Lung (tissue), 12 donors: ENCODE data around the gene ZBED4. TPM values are rescaled to one million over a fixed set of nuclear protein-coding genes. Genes with fewer than 3 reads are reported as not detected.

Experiments
- ATAC-seq: fragments of 200-7000 bp; cut with Tn5 transposase; one replicate; pipeline ENCODE4 v1.9.1; 2020; ENCODE audit warnings: moderate number of reproducible peaks; ENCODE audit not compliant: insufficient read depth, low FRiP score
- DNase-seq, 3 donors: peaks; one replicate each; pipeline ENCODE4 v3.0.0-alpha.2; 2013 to 2017
- H3K27ac ChIP-seq, 2 donors: one replicate each; pipeline ENCODE4 v1.5.1; 2013; ENCODE audit warnings: mild to moderate bottlenecking in 2 of 2, moderate library complexity in 2 of 2, control low read depth in 1 of 2, inconsistent platforms in 1 of 2, low read depth in 1 of 2, low read length in 1 of 2
- H3K27me3 ChIP-seq, 3 donors: one replicate each; pipeline ENCODE4 v1.5.1; 2013; ENCODE audit warnings: low read length in 2 of 3; ENCODE audit not compliant: control insufficient read depth in 3 of 3, insufficient read depth in 3 of 3
- H3K36me3 ChIP-seq, 4 donors: one replicate each; pipeline ENCODE4 v1.5.1; 2013; ENCODE audit warnings: low read length in 4 of 4, mild to moderate bottlenecking in 1 of 4, moderate library complexity in 1 of 4; ENCODE audit not compliant: control insufficient read depth in 4 of 4, insufficient read depth in 4 of 4
- H3K4me1 ChIP-seq, 5 donors: one replicate each; pipeline ENCODE4 v1.5.1; 2013; ENCODE audit warnings: low read length in 5 of 5, mild to moderate bottlenecking in 2 of 5, moderate library complexity in 1 of 5; ENCODE audit not compliant: control insufficient read depth in 5 of 5, insufficient read depth in 5 of 5
- H3K4me3 ChIP-seq: one replicate; pipeline ENCODE4 v1.5.1; 2013; ENCODE audit warnings: mild to moderate bottlenecking, control low read depth, moderate library complexity
- H3K9ac ChIP-seq, 2 donors: one replicate each; pipeline ENCODE4 v1.5.1; 2013; ENCODE audit warnings: low read length in 2 of 2, control low read depth in 1 of 2; ENCODE audit not compliant: insufficient read depth in 1 of 2
- H3K9me3 ChIP-seq, 4 donors: one replicate each; pipeline ENCODE4 v1.5.1; 2013; ENCODE audit warnings: low read length in 3 of 4, mild to moderate bottlenecking in 1 of 4, moderate library complexity in 1 of 4; ENCODE audit not compliant: control insufficient read depth in 4 of 4, insufficient read depth in 3 of 4
- CTCF ChIP-seq: IDR thresholded peaks from 2 replicates; pipeline ENCODE4 v1.5.1; 2012; ENCODE audit warnings: mild to moderate bottlenecking; ENCODE audit errors: control extremely low read depth, extremely low read depth
- WGBS, 2 donors: extraction: QIAGEN DNeasy Blood & Tissue Kit; methylation state at CpG; one replicate each; pipeline ENCODE4 v1.1.7; 2013; 5-methylcytosine and 5-hydroxymethylcytosine counted together
- polyA plus RNA-seq, 2 donors: library from polyadenylated mRNA; stranded (reverse); fragments of 200-250 nt; gene quantifications; one replicate each; pipeline ENCODE4 v1.2.1, GENCODE V29; 2013
- total RNA-seq, 2 donors: library from RNA; depleted of rRNA in 1 of 2; stranded (reverse); fragments of >200 nt in 1 of 2; gene quantifications; one replicate each; pipeline ENCODE4 v1.2.1, GENCODE V29; 2014 to 2021
- donor health status: control.
- donor health status: control.
- donor health status: Bipolar disorder and iron deficiency.
- donor health status: healthy.
- donor health status: DM: yes; HTN: yes; CAD: no.

ZBED4 gene
- total and polyA plus RNA-seq, 4 donors, result 3.9 to 13.2 (median 9.1) TPM

- peak; percentile 28 for ATAC-seq
- no peak overlapping the region for H3K9ac ChIP-seq
- peak; percentile 64 to 80 (median 70) for DNase-seq
- no peaks in the 10 kb centered on the region for H3K9me3 ChIP-seq
- peaks cover 0 to 10% (median 0%) of the 10 kb centered on the region in 5 donors for H3K4me1 ChIP-seq
- H3K27ac ChIP-seq, result peak overlapping the region in 1 of 2 donors; percentile 58
- no peak overlapping the region for H3K4me3 ChIP-seq
- peaks cover 0 to 3% (median 0%) of the 10 kb centered on the region in 4 donors for H3K36me3 ChIP-seq
- no peaks in the 10 kb centered on the region for H3K27me3 ChIP-seq
- TF ChIP-seq CTCF, result peak; percentile 72
- WGBS, 2 donors, result 38% methylated on average over 14 of the region's 14 CpGs
Measured at GRCh38 chr22:49930596-49931412, 77.2 kb downstream of the ZBED4 start.

- WGBS, 2 donors, result 68 to 83% methylated on average over 21 to 27 of the region's 27 CpGs
- Histone ChIP-seq H3K27ac (peak overlapping the region; percentile 98 to 99), H3K9ac (no peak overlapping the region), H3K4me1 (peaks cover 2 to 19% (median 15%) of the 10 kb centered on the region in 5 donors), H3K9me3 (no peaks in the 10 kb centered on the region), H3K27me3 (no peaks in the 10 kb centered on the region), H3K36me3 (no peaks in the 10 kb centered on the region), H3K4me3 (no peak overlapping the region)
- DNase-seq (no peak), ATAC-seq (no peak)
- TF ChIP-seq CTCF, result no peak
Measured at GRCh38 chr22:49933236-49934159, 79.9 kb downstream of the ZBED4 start.

- peak overlapping the region; percentile 98 to 99 for H3K27ac ChIP-seq
- no peak for DNase-seq
- H3K9ac ChIP-seq, result no peak overlapping the region
- ATAC-seq, result peak; percentile 13
- H3K4me1 ChIP-seq, result peaks cover 2 to 24% (median 17%) of the 10 kb centered on the region in 5 donors
- no peaks in the 10 kb centered on the region for H3K9me3 ChIP-seq
- H3K36me3 ChIP-seq, result no peaks in the 10 kb centered on the region
- WGBS, 2 donors, result 26 to 34% methylated on average over 19 to 24 of the region's 24 CpGs
- peak overlapping the region; percentile 50 for H3K4me3 ChIP-seq
- no peaks in the 10 kb centered on the region for H3K27me3 ChIP-seq
- TF ChIP-seq CTCF, result no peak
Measured at GRCh38 chr22:49934160-49934890, 80.7 kb downstream of the ZBED4 start.
